H9 (cell line): ENCODE measurements around the gene FHIP2A. TPM values are rescaled to one million over a fixed set of nuclear protein-coding genes. Genes with fewer than 3 reads are reported as not detected.

Experiments
- DNase-seq: peaks from one replicate; pipeline ENCODE4 v3.0.0-alpha.2; 2017
- H2AFZ ChIP-seq: one replicate; pipeline ENCODE4 v1.6.1; 2013; ENCODE audit warnings: mild to moderate bottlenecking, low read length, control low read depth, moderate library complexity
- H2AK5ac ChIP-seq: 2 replicates; pipeline ENCODE4 v1.6.1; 2013; ENCODE audit warnings: low read length, control low read depth, mixed read lengths; ENCODE audit not compliant: insufficient read length
- H2BK120ac ChIP-seq: one replicate; pipeline ENCODE4 v1.6.1; 2013; ENCODE audit warnings: low read depth, mild to moderate bottlenecking, low read length, control low read depth, inconsistent platforms; ENCODE audit not compliant: poor library complexity, severe bottlenecking
- H2BK12ac ChIP-seq: 2 replicates; pipeline ENCODE4 v1.6.1; 2013; ENCODE audit warnings: low read length, control low read depth, mixed read lengths, low read depth; ENCODE audit not compliant: insufficient read length
- H2BK15ac ChIP-seq: 2 replicates; pipeline ENCODE4 v1.6.1; 2013; ENCODE audit warnings: low read depth, low read length, control low read depth
- H2BK20ac ChIP-seq: one replicate; pipeline ENCODE4 v1.6.1; 2013; ENCODE audit warnings: low read depth, mild to moderate bottlenecking, low read length, control low read depth, inconsistent platforms; ENCODE audit not compliant: poor library complexity, severe bottlenecking
- H2BK5ac ChIP-seq: 2 replicates; pipeline ENCODE4 v1.6.1; 2013; ENCODE audit warnings: low read length, control low read depth, mixed read lengths; ENCODE audit not compliant: insufficient read length
- H3K14ac ChIP-seq: 2 replicates; pipeline ENCODE4 v1.6.1; 2013; ENCODE audit warnings: low read length, control low read depth; ENCODE audit not compliant: insufficient read depth
- H3K18ac ChIP-seq: 2 replicates; pipeline ENCODE4 v1.6.1; 2013; ENCODE audit warnings: low read depth, mild to moderate bottlenecking, mixed read lengths, low read length, control low read depth; ENCODE audit not compliant: insufficient read length
- H3K23ac ChIP-seq: 2 replicates; pipeline ENCODE4 v1.6.1; 2013; ENCODE audit warnings: low read length, control low read depth, mixed read lengths, low read depth; ENCODE audit not compliant: insufficient read length
- H3K23me2 ChIP-seq: 2 replicates; pipeline ENCODE4 v1.6.1; 2013; ENCODE audit warnings: low read depth, mild to moderate bottlenecking, mixed read lengths, low read length, control low read depth; ENCODE audit not compliant: insufficient read length, poor library complexity, severe bottlenecking
- H3K27ac ChIP-seq: 2 replicates; pipeline ENCODE4 v1.5.1; 2013; ENCODE audit warnings: low read length, control low read depth, mixed read lengths, low read depth; ENCODE audit not compliant: insufficient read length
- H3K27me3 ChIP-seq: 2 replicates; pipeline ENCODE4 v1.6.1; 2013; ENCODE audit warnings: low read length, control low read depth, inconsistent platforms; ENCODE audit not compliant: insufficient read depth
- H3K4ac ChIP-seq: 2 replicates; pipeline ENCODE4 v1.6.1; 2013; ENCODE audit warnings: low read depth, mild to moderate bottlenecking, control low read depth, inconsistent platforms, low read length, moderate library complexity
- H3K4me1 ChIP-seq: 2 replicates; pipeline ENCODE4 v1.6.1; 2013; ENCODE audit warnings: low read length, control low read depth, inconsistent platforms; ENCODE audit not compliant: insufficient read depth
- H3K4me2 ChIP-seq: 2 replicates; pipeline ENCODE4 v1.6.1; 2013; ENCODE audit warnings: low read length, control low read depth, mixed read lengths; ENCODE audit not compliant: insufficient read length, insufficient read depth
- H3K56ac ChIP-seq: 2 replicates; pipeline ENCODE4 v1.6.1; 2013; ENCODE audit warnings: low read depth, mild to moderate bottlenecking, mixed read lengths, low read length, control low read depth; ENCODE audit not compliant: insufficient read length
- H3K79me1 ChIP-seq: 2 replicates; pipeline ENCODE4 v1.6.1; 2013; ENCODE audit warnings: low read depth, mild to moderate bottlenecking, moderate library complexity, low read length, control low read depth, inconsistent platforms; ENCODE audit not compliant: insufficient read depth, poor library complexity, severe bottlenecking
- H3K79me2 ChIP-seq: 2 replicates; pipeline ENCODE4 v1.6.1; 2013; ENCODE audit warnings: low read length, control low read depth, inconsistent platforms; ENCODE audit not compliant: insufficient read depth
- H3K9ac ChIP-seq: 2 replicates; pipeline ENCODE4 v1.6.1; 2013; ENCODE audit warnings: low read length, control low read depth, mixed read lengths; ENCODE audit not compliant: insufficient read length; ENCODE audit errors: extremely low read depth
- H3K9me3 ChIP-seq: one replicate; pipeline ENCODE4 v1.6.1; 2013; ENCODE audit warnings: low read depth, low read length, inconsistent platforms; ENCODE audit not compliant: control insufficient read depth
- H3T11ph ChIP-seq: one replicate; pipeline ENCODE4 v1.6.1; 2013; ENCODE audit warnings: mild to moderate bottlenecking, low read length, control low read depth, inconsistent platforms
- H4K20me1 ChIP-seq: one replicate; pipeline ENCODE4 v1.6.1; 2013; ENCODE audit not compliant: control insufficient read depth, insufficient read length, insufficient read depth
- H4K5ac ChIP-seq: 2 replicates; pipeline ENCODE4 v1.6.1; 2013; ENCODE audit warnings: low read depth, mild to moderate bottlenecking, mixed read lengths, low read length, control low read depth; ENCODE audit not compliant: insufficient read length
- H4K8ac ChIP-seq: replicated peaks from 2 replicates; pipeline ENCODE4 v1.6.1; 2013; ENCODE audit warnings: low read length, control low read depth, mixed read lengths, low read depth; ENCODE audit not compliant: insufficient read length
- H4K91ac ChIP-seq: 2 replicates; pipeline ENCODE4 v1.6.1; 2013; ENCODE audit warnings: low read depth, mild to moderate bottlenecking, moderate library complexity, mixed read lengths, low read length, control low read depth; ENCODE audit not compliant: insufficient read length
- H3K27ac Mint-ChIP-seq, 3 experiments: 2 replicates in 2 of 3; 3 replicates in 1 of 3; pipeline ENCODE4 v1.8.0; 2020 to 2021; ENCODE audit warnings: mixed read lengths in 3 of 3, mild to moderate bottlenecking in 1 of 3, moderate library complexity in 1 of 3
- H3K27me3 Mint-ChIP-seq: 2 replicates; pipeline ENCODE4 v1.8.0; 2021; ENCODE audit warnings: low read depth, mild to moderate bottlenecking, moderate library complexity, mixed read lengths
- H3K36me3 Mint-ChIP-seq, 3 experiments: 2 replicates in 2 of 3; 3 replicates in 1 of 3; pipeline ENCODE4 v1.8.0; 2020 to 2021; ENCODE audit warnings: low read depth in 3 of 3, mixed read lengths in 3 of 3; ENCODE audit not compliant: insufficient read depth in 1 of 3
- H3K4me1 Mint-ChIP-seq, 2 experiments: 2 replicates each; pipeline ENCODE4 v1.8.0; 2020; ENCODE audit warnings: mixed read lengths in 2 of 2
- H3K4me3 Mint-ChIP-seq, 2 experiments: 2 replicates in 1 of 2; 3 replicates in 1 of 2; pipeline ENCODE4 v1.8.0; 2020 to 2021; ENCODE audit warnings: mild to moderate bottlenecking in 2 of 2, mixed read lengths in 2 of 2, moderate library complexity in 1 of 2
- H3K9me3 Mint-ChIP-seq, 2 experiments: 2 replicates in 1 of 2; 3 replicates in 1 of 2; pipeline ENCODE4 v1.8.0; 2020; ENCODE audit warnings: mild to moderate bottlenecking in 2 of 2, mixed read lengths in 2 of 2, moderate library complexity in 1 of 2
- WGBS: extraction: QIAGEN DNeasy Blood & Tissue Kit; methylation state at CpG from one replicate; pipeline ENCODE4 v1.1.7; 2013; ENCODE audit warnings: missing lambda C conversion rate, low lambda C conversion rate, mixed read lengths; ENCODE audit not compliant: insufficient read length; ENCODE audit errors: extremely low coverage; 5-methylcytosine and 5-hydroxymethylcytosine counted together
- total RNA-seq: library from RNA; stranded (reverse); gene quantifications from 2 replicates; pipeline ENCODE4 v1.2.1, GENCODE V29; 2021
- TF ChIP-seq, protein P1 (sequence below): fragments of 200-600 bp; sonication (generic); conservative IDR thresholded peaks from 3 replicates; pipeline ENCODE4 v1.8.0; 2021; ENCODE audit warnings: antibody characterized with exemption, mild to moderate bottlenecking

The FHIP2A gene
- total RNA-seq, 1 experiment from 2014 or later, result 14.8 TPM

DNA sequence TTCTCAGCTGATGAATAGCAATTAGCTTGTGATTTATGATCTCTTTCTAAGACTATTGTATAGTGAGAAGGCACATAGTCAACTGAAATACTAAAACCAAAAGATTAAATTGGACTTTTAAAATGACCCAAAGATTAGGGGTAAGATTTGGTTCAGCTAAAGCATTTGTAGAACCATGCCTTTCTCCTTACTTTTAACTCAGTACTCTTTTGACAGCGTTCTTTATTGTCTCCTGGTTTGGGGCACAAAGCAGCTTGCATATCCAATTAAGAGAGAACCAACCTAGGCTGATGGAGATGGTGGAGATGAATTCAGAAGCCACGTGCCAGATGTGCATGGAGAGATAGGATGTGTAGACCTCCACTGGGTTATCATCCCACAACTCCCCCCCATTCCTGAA lies 45.8 kb downstream of the FHIP2A start:
- TF ChIP-seq, protein P1, sequence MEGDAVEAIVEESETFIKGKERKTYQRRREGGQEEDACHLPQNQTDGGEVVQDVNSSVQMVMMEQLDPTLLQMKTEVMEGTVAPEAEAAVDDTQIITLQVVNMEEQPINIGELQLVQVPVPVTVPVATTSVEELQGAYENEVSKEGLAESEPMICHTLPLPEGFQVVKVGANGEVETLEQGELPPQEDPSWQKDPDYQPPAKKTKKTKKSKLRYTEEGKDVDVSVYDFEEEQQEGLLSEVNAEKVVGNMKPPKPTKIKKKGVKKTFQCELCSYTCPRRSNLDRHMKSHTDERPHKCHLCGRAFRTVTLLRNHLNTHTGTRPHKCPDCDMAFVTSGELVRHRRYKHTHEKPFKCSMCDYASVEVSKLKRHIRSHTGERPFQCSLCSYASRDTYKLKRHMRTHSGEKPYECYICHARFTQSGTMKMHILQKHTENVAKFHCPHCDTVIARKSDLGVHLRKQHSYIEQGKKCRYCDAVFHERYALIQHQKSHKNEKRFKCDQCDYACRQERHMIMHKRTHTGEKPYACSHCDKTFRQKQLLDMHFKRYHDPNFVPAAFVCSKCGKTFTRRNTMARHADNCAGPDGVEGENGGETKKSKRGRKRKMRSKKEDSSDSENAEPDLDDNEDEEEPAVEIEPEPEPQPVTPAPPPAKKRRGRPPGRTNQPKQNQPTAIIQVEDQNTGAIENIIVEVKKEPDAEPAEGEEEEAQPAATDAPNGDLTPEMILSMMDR, result no peak
- H3K4ac ChIP-seq, result no peak overlapping the region
- WGBS, result no CpG with 5 or more reads among the region's 2 CpGs

More for the DNA sequence above, 45.8 kb downstream of the FHIP2A start:
- Histone ChIP-seq H4K5ac (no peak overlapping the region), H2BK5ac (no peak overlapping the region), H3K27me3 (no peaks in the 10 kb centered on the region), H3K9ac (no peak overlapping the region), H3K9me3 (no peaks in the 10 kb centered on the region), H3T11ph (no peak overlapping the region), H2BK20ac (no peak overlapping the region), H4K20me1 (no peaks in the 10 kb centered on the region), H3K23ac (no peak overlapping the region), H3K4me2 (no peak overlapping the region), H2AFZ (no peak overlapping the region), H2BK12ac (no peak overlapping the region), H2BK15ac (no peak overlapping the region), H3K4me1 (no peaks in the 10 kb centered on the region), H3K27ac (no peak overlapping the region), H3K56ac (no peak overlapping the region), H4K91ac (no peak overlapping the region), H2BK120ac (no peak overlapping the region), H2AK5ac (no peak overlapping the region), H3K18ac (no peak overlapping the region), H3K79me1 (no peaks in the 10 kb centered on the region), H3K79me2 (no peaks in the 10 kb centered on the region), H4K8ac (no peak overlapping the region), H3K14ac (no peak overlapping the region), H3K23me2 (no peaks in the 10 kb centered on the region)
- no peak overlapping the region; a peak in 1 of 7 replicates for H3K27ac Mint-ChIP-seq
- peaks cover 6 to 15% (median 14%) of the 10 kb centered on the region in 3 experiments; a peak in 5 of 7 replicates for H3K36me3 Mint-ChIP-seq
- H3K4me1 Mint-ChIP-seq, result no peaks in the 10 kb centered on the region
- no peaks in the 10 kb centered on the region for H3K9me3 Mint-ChIP-seq
- no peaks in the 10 kb centered on the region for H3K27me3 Mint-ChIP-seq
- no peak overlapping the region for H3K4me3 Mint-ChIP-seq
- no peak for DNase-seq
